Measurements from ENCODE around the gene NT5M.

The NT5M gene

GRCh38 chr17:17343896-17344506, 40.8 kb downstream of the NT5M start:
- no peak for DNase-seq

GRCh38 chr17:17344507-17345293, 41.5 kb downstream of the NT5M start:
- no peak for DNase-seq

GRCh38 chr17:17345294-17345597, 42.1 kb downstream of the NT5M start:
- no peak for DNase-seq

- no peak for DNase-seq
Measured at GRCh38 chr17:17345686-17346427, 42.7 kb downstream of the NT5M start.

GRCh38 chr17:17346428-17347233, 43.5 kb downstream of the NT5M start:
- DNase-seq = no peak

- no peak for DNase-seq
Measured at GRCh38 chr17:17347234-17347955, 44.2 kb downstream of the NT5M start.

- no peak for DNase-seq
Measured at GRCh38 chr17:17347956-17348871, 45.0 kb downstream of the NT5M start.

- no peak for DNase-seq
Measured at GRCh38 chr17:17348872-17349723, 45.9 kb downstream of the NT5M start.

GRCh38 chr17:17349724-17350106, 46.5 kb downstream of the NT5M start:
- DNase-seq = no peak

- no peak for DNase-seq
Measured at GRCh38 chr17:17350491-17351355, 47.5 kb downstream of the NT5M start.

GRCh38 chr17:17351356-17351891, 48.3 kb downstream of the NT5M start:
- DNase-seq = no peak

GRCh38 chr17:17351901-17352781, 49.0 kb downstream of the NT5M start:
- DNase-seq = no peak

- DNase-seq = no peak
Measured at GRCh38 chr17:17352836-17353624, 49.9 kb downstream of the NT5M start.

GRCh38 chr17:17353625-17354484, 50.7 kb downstream of the NT5M start:
- no peak for DNase-seq

- DNase-seq = peak; percentile 70
Measured at GRCh38 chr17:17354560-17355349, 51.6 kb downstream of the NT5M start.

Data from CD4-positive, alpha-beta T cell treated with Interleukin-15 for 1 hour (primary cell).